Kidney epithelial cell (primary cell): ENCODE results near the gene DNAH3. TPM values are rescaled to one million over a fixed set of nuclear protein-coding genes. Genes with fewer than 3 reads are reported as not detected.

Experiments used
- DNase-seq: peaks from one replicate; pipeline ENCODE4 v3.0.0-alpha.2; 2010; ENCODE audit warnings: low read depth
- H3K27me3 ChIP-seq: 2 replicates; pipeline ENCODE4 v1.6.0; 2011; ENCODE audit warnings: low read length; ENCODE audit not compliant: control insufficient read depth, insufficient read depth
- H3K36me3 ChIP-seq: 2 replicates; pipeline ENCODE4 v1.5.1; 2011; ENCODE audit warnings: low read length; ENCODE audit not compliant: control insufficient read depth, insufficient read depth
- H3K4me3 ChIP-seq: 2 replicates; pipeline ENCODE4 v1.5.1; 2011; ENCODE audit warnings: low read depth, mild to moderate bottlenecking, control low read depth, low read length
- CTCF ChIP-seq: IDR thresholded peaks from 2 replicates; pipeline ENCODE4 v1.5.1; 2011; ENCODE audit warnings: mild to moderate bottlenecking, moderate library complexity, low read length, control low read depth, inconsistent platforms; ENCODE audit not compliant: insufficient read depth, poor library complexity, severe bottlenecking
- total RNA-seq: library from RNA; depleted of rRNA; stranded (reverse); fragments of >200 nt; gene quantifications from 2 replicates; pipeline ENCODE4 v1.2.3, GENCODE V29; 2015

DNAH3 gene
- total RNA-seq, 1 donor from 2014 or later: not detected

- TF ChIP-seq CTCF: no peak
- Histone ChIP-seq H3K27me3 (no peaks in the 10 kb centered on the region), H3K36me3 (peaks cover 2% of the 10 kb centered on the region), H3K4me3 (no peak overlapping the region)
- no peak for DNase-seq
These were observed 12.9 kb upstream of the DNAH3 start for GRCh38 chr16:21163576-21163975.

DNA sequence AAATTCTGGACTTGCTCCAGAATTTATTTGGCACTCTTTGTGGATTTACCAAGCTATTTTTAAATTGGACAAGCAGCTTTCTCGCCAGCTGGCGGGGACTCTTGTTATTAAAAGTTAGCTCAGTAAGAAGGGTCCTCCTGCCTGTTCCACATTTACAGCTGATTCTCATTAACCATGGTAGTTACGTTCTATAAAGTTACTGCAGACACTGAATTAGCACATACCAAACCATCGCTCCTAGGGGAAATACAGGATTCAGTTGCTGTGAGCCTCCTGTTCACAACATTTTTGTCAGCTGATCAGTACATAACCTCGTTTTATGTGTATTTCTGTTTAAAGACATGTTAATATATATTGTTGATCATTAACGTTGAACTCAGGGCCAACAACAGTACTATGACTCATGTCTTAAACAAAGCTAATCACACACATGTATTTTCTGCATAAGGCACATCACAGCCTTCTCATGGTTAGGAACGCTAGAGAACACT is 12.1 kb upstream of the DNAH3 start:
- DNase-seq: peak; percentile 19
- H3K27me3 ChIP-seq: no peaks in the 10 kb centered on the region
- TF ChIP-seq CTCF: no peak
- peaks cover 2% of the 10 kb centered on the region for H3K36me3 ChIP-seq
- H3K4me3 ChIP-seq: no peak overlapping the region

GRCh38 chr16:21161211-21161610 is 10.6 kb upstream of the DNAH3 start:
- no peaks in the 10 kb centered on the region for H3K36me3 ChIP-seq
- H3K4me3 ChIP-seq: no peak overlapping the region
- DNase-seq: no peak
- no peaks in the 10 kb centered on the region for H3K27me3 ChIP-seq
- no peak for TF ChIP-seq CTCF

GRCh38 chr16:21160276-21160675 is 9.6 kb upstream of the DNAH3 start:
- no peak for TF ChIP-seq CTCF
- no peak overlapping the region for H3K4me3 ChIP-seq
- no peaks in the 10 kb centered on the region for H3K27me3 ChIP-seq
- no peak for DNase-seq
- no peaks in the 10 kb centered on the region for H3K36me3 ChIP-seq

GRCh38 chr16:21159281-21159951 is 8.8 kb upstream of the DNAH3 start:
- no peak for TF ChIP-seq CTCF
- Histone ChIP-seq H3K27me3 (no peaks in the 10 kb centered on the region), H3K4me3 (peak overlapping the region; percentile 68), H3K36me3 (no peaks in the 10 kb centered on the region)
- no peak for DNase-seq
